Mesothelial cell of epicardium (in vitro differentiated cells): ENCODE data around the gene AREG. TPM values are rescaled to one million over a fixed set of nuclear protein-coding genes. Genes with fewer than 3 reads are reported as not detected.

Experiments
- DNase-seq, 2 experiments: peaks; one replicate each; pipeline ENCODE4 v3.0.0; 2021; ENCODE audit warnings: low spot score in 2 of 2; ENCODE audit not compliant: unreplicated experiment in 2 of 2
- H3K27ac Mint-ChIP-seq: 2 replicates; pipeline ENCODE4 v1.8.0; 2021; ENCODE audit warnings: mixed read lengths
- H3K27me3 Mint-ChIP-seq: 2 replicates; pipeline ENCODE4 v1.8.0; 2021; ENCODE audit warnings: low read depth, mixed read lengths
- H3K36me3 Mint-ChIP-seq: 2 replicates; pipeline ENCODE4 v1.8.0; 2021; ENCODE audit warnings: mixed read lengths
- H3K4me1 Mint-ChIP-seq: 2 replicates; pipeline ENCODE4 v1.8.0; 2021; ENCODE audit warnings: mixed read lengths
- H3K4me3 Mint-ChIP-seq: 2 replicates; pipeline ENCODE4 v1.8.0; 2021; ENCODE audit warnings: mild to moderate bottlenecking, moderate library complexity, mixed read lengths
- H3K9me3 Mint-ChIP-seq: 2 replicates; pipeline ENCODE4 v1.8.0; 2021; ENCODE audit warnings: mixed read lengths
- total RNA-seq: library from RNA; stranded (reverse); gene quantifications from 3 replicates; pipeline ENCODE4 v1.2.1, GENCODE V29; 2021
- TF ChIP-seq, protein P1 (sequence below): fragments of 200-600 bp; sonication (generic); IDR thresholded peaks from one replicate; pipeline ENCODE4 v1.5.0; 2021; ENCODE audit warnings: antibody characterized with exemption; ENCODE audit not compliant: unreplicated experiment

AREG gene
- total RNA-seq, 1 donor from 2014 or later = 1.5 TPM

DNA sequence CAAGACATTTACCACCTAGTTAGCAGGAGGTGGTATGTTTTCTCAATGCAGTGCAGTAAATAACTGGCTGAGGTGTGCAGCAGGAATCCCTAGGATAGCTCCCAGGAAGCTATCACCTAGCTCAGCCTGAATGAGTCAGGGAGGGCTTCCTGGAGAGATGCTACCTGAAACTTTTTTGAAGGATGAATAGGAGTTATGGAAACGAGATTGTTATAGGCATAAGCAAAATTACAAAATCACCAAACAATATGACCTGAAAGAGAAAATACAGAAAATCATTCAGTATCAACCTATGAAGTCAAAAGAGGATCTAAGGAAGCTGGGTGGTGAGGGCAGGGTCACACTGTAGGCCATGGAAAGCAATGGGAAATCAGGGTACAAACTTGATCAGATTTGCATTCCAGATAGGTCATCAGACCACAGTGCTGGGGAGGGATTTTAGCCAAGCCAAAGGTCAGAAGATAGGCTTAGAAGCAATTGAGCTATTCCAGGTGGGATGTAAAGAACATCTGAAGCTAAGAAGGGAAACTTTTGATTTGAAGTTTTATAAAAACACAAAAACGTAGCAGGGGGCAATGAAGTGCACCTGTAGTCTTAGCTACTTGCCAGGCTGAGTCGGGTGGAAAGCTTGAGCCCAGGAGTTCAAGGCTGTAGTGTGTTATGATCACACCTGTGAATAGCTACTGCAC is 11.3 kb downstream of the AREG start:
- H3K9me3 Mint-ChIP-seq = peaks cover 10% of the 10 kb centered on the region
- H3K4me3 Mint-ChIP-seq = no peak overlapping the region
- TF ChIP-seq, protein P1, sequence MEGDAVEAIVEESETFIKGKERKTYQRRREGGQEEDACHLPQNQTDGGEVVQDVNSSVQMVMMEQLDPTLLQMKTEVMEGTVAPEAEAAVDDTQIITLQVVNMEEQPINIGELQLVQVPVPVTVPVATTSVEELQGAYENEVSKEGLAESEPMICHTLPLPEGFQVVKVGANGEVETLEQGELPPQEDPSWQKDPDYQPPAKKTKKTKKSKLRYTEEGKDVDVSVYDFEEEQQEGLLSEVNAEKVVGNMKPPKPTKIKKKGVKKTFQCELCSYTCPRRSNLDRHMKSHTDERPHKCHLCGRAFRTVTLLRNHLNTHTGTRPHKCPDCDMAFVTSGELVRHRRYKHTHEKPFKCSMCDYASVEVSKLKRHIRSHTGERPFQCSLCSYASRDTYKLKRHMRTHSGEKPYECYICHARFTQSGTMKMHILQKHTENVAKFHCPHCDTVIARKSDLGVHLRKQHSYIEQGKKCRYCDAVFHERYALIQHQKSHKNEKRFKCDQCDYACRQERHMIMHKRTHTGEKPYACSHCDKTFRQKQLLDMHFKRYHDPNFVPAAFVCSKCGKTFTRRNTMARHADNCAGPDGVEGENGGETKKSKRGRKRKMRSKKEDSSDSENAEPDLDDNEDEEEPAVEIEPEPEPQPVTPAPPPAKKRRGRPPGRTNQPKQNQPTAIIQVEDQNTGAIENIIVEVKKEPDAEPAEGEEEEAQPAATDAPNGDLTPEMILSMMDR = no peak
- no peak for DNase-seq
- no peaks in the 10 kb centered on the region for H3K36me3 Mint-ChIP-seq
- H3K27me3 Mint-ChIP-seq = no peaks in the 10 kb centered on the region
- no peak overlapping the region for H3K27ac Mint-ChIP-seq
- H3K4me1 Mint-ChIP-seq = peaks cover 2% of the 10 kb centered on the region

- H3K27ac Mint-ChIP-seq = no peak overlapping the region
- H3K9me3 Mint-ChIP-seq = peaks cover 10% of the 10 kb centered on the region
- TF ChIP-seq, protein P1 = no peak
- H3K4me3 Mint-ChIP-seq = no peak overlapping the region
- no peaks in the 10 kb centered on the region for H3K27me3 Mint-ChIP-seq
- peaks cover 2% of the 10 kb centered on the region for H3K4me1 Mint-ChIP-seq
- no peaks in the 10 kb centered on the region for H3K36me3 Mint-ChIP-seq
- no peak for DNase-seq
These were observed 12.0 kb downstream of the AREG start for GRCh38 chr4:74456849-74457395.

GRCh38 chr4:74460833-74461232 is 15.9 kb downstream of the AREG start:
- Mint-ChIP-seq H3K36me3 (no peaks in the 10 kb centered on the region), H3K27ac (no peak overlapping the region), H3K27me3 (no peaks in the 10 kb centered on the region), H3K4me3 (no peak overlapping the region), H3K9me3 (peaks cover 15% of the 10 kb centered on the region), H3K4me1 (peaks cover 2% of the 10 kb centered on the region)
- TF ChIP-seq, protein P1 = no peak
- DNase-seq = no peak

DNA sequence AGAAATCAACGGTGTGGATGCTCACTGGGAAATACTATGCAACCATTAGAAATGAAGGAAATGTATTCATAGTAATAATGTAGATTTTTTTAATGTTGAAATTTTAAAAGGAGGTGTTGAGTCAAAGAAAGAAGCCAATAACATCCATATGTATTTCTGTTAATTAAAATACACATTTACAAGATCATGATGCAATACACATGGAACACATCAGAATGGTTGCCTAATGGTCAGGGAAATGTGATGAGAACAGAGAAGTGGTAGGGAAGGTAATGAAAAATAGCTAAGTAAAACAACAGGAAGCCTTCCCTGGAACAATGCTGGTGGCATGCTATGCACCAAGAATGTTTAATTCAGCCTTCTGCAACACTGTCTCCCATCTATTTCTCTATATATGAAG is 18.2 kb downstream of the AREG start:
- H3K4me3 Mint-ChIP-seq = no peak overlapping the region
- no peak for DNase-seq
- H3K27ac Mint-ChIP-seq = no peak overlapping the region
- peaks cover under 1% of the 10 kb centered on the region for H3K4me1 Mint-ChIP-seq
- TF ChIP-seq, protein P1 = no peak
- H3K27me3 Mint-ChIP-seq = no peaks in the 10 kb centered on the region
- peaks cover 15% of the 10 kb centered on the region for H3K9me3 Mint-ChIP-seq
- no peaks in the 10 kb centered on the region for H3K36me3 Mint-ChIP-seq

DNA sequence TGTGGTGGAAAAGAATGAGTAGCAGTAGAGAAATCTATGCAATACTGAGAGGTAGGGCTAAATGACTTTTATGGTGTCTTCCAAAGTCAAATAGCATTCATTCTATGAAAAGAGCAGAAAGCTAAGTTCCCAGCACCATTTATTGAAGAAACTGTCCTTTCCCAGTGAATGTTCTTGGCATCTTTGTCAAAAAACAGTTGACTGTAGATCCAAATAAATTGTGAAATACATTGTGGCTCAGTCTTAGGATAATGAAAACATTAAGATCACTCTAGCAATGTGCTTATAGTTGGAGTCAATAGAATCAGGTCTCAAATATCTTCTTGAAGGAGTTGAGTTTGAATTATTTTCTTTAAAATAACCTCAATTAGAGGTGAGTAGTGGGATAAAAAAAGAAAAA is 19.4 kb downstream of the AREG start:
- no peaks in the 10 kb centered on the region for H3K27me3 Mint-ChIP-seq
- H3K4me3 Mint-ChIP-seq = no peak overlapping the region
- DNase-seq = no peak

More for the DNA sequence above, 19.4 kb downstream of the AREG start:
- no peaks in the 10 kb centered on the region for H3K36me3 Mint-ChIP-seq
- TF ChIP-seq, protein P1 = no peak
- no peaks in the 10 kb centered on the region for H3K4me1 Mint-ChIP-seq
- no peak overlapping the region for H3K27ac Mint-ChIP-seq
- peaks cover 13% of the 10 kb centered on the region for H3K9me3 Mint-ChIP-seq
